22Rv1 (cell line): Measurements from ENCODE around the gene CEP192.

Experiments
- H3K27ac ChIP-seq: fragments of 450-650 bp; 2 replicates; pipeline ENCODE4 v1.5.1; 2017
- ZFX ChIP-seq: fragments of 450-650 bp; IDR thresholded peaks from 2 replicates; pipeline ENCODE4 v1.6.1; 2017; ENCODE audit warnings: antibody characterized with exemption, borderline replicate concordance
- TF ChIP-seq, protein P1 (sequence below): fragments of 450-650 bp; IDR thresholded peaks from 2 replicates; pipeline ENCODE4 v1.5.1; 2017; ENCODE audit warnings: mild to moderate bottlenecking

CEP192 gene

DNA sequence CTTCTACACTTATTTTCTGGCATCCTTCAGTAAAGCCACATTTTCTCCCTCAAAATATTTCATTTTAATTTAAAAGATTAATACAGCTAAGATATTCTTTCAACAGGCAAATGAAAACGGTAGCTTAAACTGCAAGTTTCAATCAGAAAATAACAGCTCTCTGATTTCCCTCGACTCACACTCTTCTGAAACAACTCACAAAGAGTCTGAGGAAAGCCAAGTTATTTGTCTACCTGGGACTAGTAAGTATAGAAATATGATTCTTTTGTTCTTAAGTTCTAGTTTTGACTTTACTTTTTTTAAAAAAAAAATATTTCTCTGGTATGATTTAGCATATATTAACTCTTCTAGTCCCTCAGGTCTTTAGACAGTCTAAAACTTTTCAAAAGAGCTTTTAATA is 27.2 kb downstream of the CEP192 start:
- no peak overlapping the region for H3K27ac ChIP-seq
- no peak for TF ChIP-seq ZFX
- TF ChIP-seq, protein P1, sequence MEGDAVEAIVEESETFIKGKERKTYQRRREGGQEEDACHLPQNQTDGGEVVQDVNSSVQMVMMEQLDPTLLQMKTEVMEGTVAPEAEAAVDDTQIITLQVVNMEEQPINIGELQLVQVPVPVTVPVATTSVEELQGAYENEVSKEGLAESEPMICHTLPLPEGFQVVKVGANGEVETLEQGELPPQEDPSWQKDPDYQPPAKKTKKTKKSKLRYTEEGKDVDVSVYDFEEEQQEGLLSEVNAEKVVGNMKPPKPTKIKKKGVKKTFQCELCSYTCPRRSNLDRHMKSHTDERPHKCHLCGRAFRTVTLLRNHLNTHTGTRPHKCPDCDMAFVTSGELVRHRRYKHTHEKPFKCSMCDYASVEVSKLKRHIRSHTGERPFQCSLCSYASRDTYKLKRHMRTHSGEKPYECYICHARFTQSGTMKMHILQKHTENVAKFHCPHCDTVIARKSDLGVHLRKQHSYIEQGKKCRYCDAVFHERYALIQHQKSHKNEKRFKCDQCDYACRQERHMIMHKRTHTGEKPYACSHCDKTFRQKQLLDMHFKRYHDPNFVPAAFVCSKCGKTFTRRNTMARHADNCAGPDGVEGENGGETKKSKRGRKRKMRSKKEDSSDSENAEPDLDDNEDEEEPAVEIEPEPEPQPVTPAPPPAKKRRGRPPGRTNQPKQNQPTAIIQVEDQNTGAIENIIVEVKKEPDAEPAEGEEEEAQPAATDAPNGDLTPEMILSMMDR = no peak

- no peak overlapping the region for H3K27ac ChIP-seq
- no peak for TF ChIP-seq ZFX
- TF ChIP-seq, protein P1 = no peak
Observed at GRCh38 chr18:13019301-13019700, 28.1 kb downstream of the CEP192 start.

DNA sequence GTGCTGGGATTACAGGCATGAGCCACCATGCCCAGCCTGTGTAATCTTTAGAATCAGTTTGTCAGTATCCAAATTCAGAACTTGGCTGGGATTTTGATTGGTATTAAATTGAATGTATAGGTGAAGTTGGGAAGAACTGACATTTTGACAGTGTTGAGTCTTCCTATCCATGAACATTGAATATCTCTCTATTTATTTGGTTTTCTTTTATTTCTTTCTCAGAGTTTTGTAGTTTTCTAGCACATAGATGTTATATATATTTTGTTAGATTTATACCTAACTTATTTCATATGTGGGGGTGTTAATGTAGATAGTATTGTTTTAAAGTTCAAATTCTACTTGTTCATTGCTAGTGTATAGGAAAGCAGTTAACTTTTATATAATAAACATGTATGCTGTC is 31.5 kb downstream of the CEP192 start:
- no peak overlapping the region for H3K27ac ChIP-seq
- TF ChIP-seq, protein P1 = no peak
- no peak for TF ChIP-seq ZFX

DNA sequence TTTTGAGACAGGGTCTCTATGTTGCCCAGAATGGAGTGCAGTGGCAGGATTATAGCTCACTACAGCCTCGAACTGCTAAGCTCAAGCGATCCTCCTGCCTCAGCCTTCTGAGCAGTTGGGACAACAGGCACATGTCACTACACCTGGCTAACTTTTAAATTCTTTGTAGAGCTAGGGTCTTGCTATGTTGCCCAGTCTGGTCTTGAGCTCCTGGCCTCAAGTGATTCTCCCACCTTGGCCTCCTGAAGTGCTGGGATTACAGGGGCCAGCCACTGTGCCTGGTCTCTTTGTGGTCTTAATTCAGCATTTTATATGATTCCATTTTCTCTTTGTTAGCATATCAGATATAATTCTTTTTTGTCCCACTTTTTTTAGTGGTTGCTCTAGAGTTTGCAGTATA is 34.1 kb downstream of the CEP192 start:
- no peak overlapping the region for H3K27ac ChIP-seq
- TF ChIP-seq, protein P1 = no peak
- TF ChIP-seq ZFX = no peak

- no peak overlapping the region for H3K27ac ChIP-seq
- TF ChIP-seq, protein P1 = no peak
- TF ChIP-seq ZFX = no peak
Observed at GRCh38 chr18:13026583-13027270, 35.6 kb downstream of the CEP192 start.

- no peak overlapping the region for H3K27ac ChIP-seq
- TF ChIP-seq, protein P1 = no peak
- TF ChIP-seq ZFX = no peak
Observed at GRCh38 chr18:13028869-13029268, 37.7 kb downstream of the CEP192 start.

DNA sequence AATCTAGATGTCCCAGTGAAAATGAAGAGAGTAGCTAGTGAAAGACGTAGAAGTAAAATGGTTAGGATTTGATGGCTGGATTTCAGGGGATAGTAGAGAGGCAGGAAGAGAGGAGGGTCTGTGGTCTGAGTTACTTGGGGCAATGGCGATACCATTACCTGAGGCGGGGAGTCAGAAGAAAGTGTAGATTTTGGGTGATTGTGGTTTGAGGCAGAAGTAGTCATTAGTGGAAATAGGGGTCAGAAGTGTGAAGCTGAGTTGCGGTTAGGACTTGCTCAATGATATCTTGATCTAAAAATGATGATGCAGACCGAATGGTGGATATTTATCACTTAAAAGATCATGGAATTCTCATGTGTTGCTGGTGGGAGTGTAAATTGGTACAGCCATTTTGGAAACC is 41.0 kb downstream of the CEP192 start:
- H3K27ac ChIP-seq = no peak overlapping the region
- TF ChIP-seq, protein P1 = no peak
- no peak for TF ChIP-seq ZFX
